WERI-Rb-1 (cell line): ENCODE data around the gene CSGALNACT2.
A peak's percentile ranks its signal among the peaks of the same experiment; 100 is the strongest.

Experiments
- DNase-seq: peaks from one replicate; pipeline ENCODE4 v3.0.0-alpha.2; 2020
- H3K27ac ChIP-seq: fragments of 250-450 bp; sonication (Bioruptor Pico); 2 replicates; pipeline ENCODE4 v1.5.1; 2020; ENCODE audit warnings: mild to moderate bottlenecking, moderate library complexity
- H3K27me3 ChIP-seq: fragments of 250-450 bp; sonication (Bioruptor Pico); 2 replicates; pipeline ENCODE4 v1.5.1; 2021; ENCODE audit warnings: mild to moderate bottlenecking, low read depth, moderate library complexity; ENCODE audit not compliant: insufficient read depth, severe bottlenecking
- H3K36me3 ChIP-seq: fragments of 250-450 bp; sonication (Bioruptor Pico); 2 replicates; pipeline ENCODE4 v1.5.1; 2020; ENCODE audit warnings: mild to moderate bottlenecking, moderate library complexity
- H3K4me3 ChIP-seq: 2 replicates; pipeline ENCODE4 v1.5.1; 2011; ENCODE audit warnings: low read depth, mild to moderate bottlenecking, control low read depth, low read length
- H3K9me3 ChIP-seq: fragments of 250-450 bp; sonication (Bioruptor Pico); 2 replicates; pipeline ENCODE4 v1.5.1; 2021; ENCODE audit warnings: mild to moderate bottlenecking, moderate library complexity; ENCODE audit not compliant: severe bottlenecking
- CTCF ChIP-seq: IDR thresholded peaks from 2 replicates; pipeline ENCODE4 v1.5.1; 2011; ENCODE audit warnings: low read depth, mild to moderate bottlenecking, control low read depth, inconsistent platforms, low read length

The CSGALNACT2 gene

GRCh38 chr10:43124574-43125273 is 13.5 kb upstream of the CSGALNACT2 start:
- no peak overlapping the region for H3K27ac ChIP-seq
- no peak for TF ChIP-seq CTCF
- H3K27me3 ChIP-seq: peaks cover 82% of the 10 kb centered on the region
- no peak overlapping the region for H3K4me3 ChIP-seq
- DNase-seq: peak; percentile 1
- no peaks in the 10 kb centered on the region for H3K9me3 ChIP-seq
- no peaks in the 10 kb centered on the region for H3K36me3 ChIP-seq

DNA sequence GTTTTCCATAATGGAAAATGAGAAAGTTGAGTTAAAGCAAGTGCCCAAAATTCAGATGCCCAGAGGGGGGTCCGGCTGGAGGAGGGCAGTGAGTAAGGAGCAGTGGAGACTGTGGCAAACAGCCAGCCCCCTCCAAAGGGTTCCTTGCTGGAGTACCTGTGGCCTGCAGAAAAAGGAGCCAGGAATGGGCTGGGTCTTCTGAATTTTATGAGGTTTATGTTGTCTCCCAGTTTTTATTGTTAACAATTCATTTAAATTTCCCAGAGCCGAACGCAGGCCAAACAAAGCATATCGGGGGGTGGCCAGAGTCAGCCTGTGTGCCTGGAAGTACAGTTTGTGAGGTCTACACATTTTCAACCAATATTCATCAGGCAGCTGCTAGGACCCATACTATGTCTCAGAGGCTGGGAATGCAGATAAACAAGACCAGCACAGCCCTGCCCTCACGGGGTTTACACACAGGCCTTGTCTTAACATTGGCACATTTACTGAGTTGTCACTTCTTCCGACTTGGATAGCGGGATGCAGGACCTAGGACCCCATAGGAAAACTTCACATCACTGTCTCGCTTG is 12.9 kb upstream of the CSGALNACT2 start:
- peaks cover 77% of the 10 kb centered on the region for H3K27me3 ChIP-seq
- H3K9me3 ChIP-seq: no peaks in the 10 kb centered on the region
- no peak overlapping the region for H3K27ac ChIP-seq
- no peak for TF ChIP-seq CTCF
- peak; percentile 0 for DNase-seq
- no peak overlapping the region for H3K4me3 ChIP-seq
- H3K36me3 ChIP-seq: no peaks in the 10 kb centered on the region

DNA sequence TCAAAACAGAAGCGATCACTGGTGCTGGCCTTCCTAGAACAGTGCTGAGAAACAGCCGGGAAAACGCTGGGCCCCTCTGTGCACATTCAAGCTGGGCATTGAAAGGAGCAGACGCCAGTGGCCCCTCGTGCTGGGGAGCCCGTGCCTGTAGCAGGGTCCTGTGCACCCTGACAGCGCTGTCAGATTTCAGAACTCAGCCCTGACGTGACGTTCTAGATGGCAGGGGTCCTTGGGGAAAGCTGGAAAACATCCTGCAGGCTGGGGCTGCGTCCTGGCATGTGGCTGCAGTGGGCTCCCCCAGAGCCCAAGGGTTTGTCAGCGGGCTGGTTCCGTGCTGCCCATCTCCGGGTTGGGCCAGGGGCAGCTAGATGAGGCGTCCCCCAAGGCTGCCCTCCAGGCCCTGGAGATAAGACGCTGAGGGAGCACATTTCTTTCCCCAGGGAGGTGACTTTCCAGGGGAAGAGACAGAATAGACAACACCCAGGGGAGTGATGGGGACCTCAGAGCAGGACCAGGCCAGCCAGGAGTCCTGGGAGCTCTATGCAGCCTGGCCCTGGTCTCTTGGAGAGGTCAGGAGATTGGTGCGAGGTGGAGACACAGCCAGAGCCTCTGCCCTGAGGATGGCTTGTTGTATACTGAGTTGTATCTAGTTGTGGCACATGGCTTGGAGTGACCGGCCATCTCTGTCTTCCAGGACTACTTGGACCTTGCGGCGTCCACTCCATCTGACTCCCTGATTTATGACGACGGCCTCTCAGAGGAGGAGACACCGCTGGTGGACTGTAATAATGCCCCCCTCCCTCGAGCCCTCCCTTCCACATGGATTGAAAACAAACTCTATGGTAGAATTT is 12.1 kb upstream of the CSGALNACT2 start:
- no peak for TF ChIP-seq CTCF
- Histone ChIP-seq H3K27me3 (peaks cover 81% of the 10 kb centered on the region), H3K9me3 (no peaks in the 10 kb centered on the region), H3K4me3 (no peak overlapping the region), H3K27ac (no peak overlapping the region), H3K36me3 (no peaks in the 10 kb centered on the region)
- DNase-seq: no peak

GRCh38 chr10:43126759-43127424 is 11.4 kb upstream of the CSGALNACT2 start:
- H3K36me3 ChIP-seq: no peaks in the 10 kb centered on the region
- DNase-seq: no peak
- H3K4me3 ChIP-seq: no peak overlapping the region
- no peak for TF ChIP-seq CTCF
- no peak overlapping the region for H3K27ac ChIP-seq
- no peaks in the 10 kb centered on the region for H3K9me3 ChIP-seq
- peaks cover 86% of the 10 kb centered on the region for H3K27me3 ChIP-seq

GRCh38 chr10:43127442-43127841 is 10.8 kb upstream of the CSGALNACT2 start:
- Histone ChIP-seq H3K4me3 (no peak overlapping the region), H3K27me3 (peaks cover 82% of the 10 kb centered on the region), H3K9me3 (no peaks in the 10 kb centered on the region), H3K36me3 (no peaks in the 10 kb centered on the region), H3K27ac (no peak overlapping the region)
- no peak for DNase-seq
- TF ChIP-seq CTCF: no peak
